Activated CD4-positive, alpha-beta T cell treated with anti-CD3 and anti-CD28 coated beads for 48 hours (primary cell): ENCODE data around the gene FREM1.

Source experiments
- DNase-seq: peaks from one replicate; pipeline ENCODE4 v3.0.0-alpha.2; 2020

Gene FREM1

DNA sequence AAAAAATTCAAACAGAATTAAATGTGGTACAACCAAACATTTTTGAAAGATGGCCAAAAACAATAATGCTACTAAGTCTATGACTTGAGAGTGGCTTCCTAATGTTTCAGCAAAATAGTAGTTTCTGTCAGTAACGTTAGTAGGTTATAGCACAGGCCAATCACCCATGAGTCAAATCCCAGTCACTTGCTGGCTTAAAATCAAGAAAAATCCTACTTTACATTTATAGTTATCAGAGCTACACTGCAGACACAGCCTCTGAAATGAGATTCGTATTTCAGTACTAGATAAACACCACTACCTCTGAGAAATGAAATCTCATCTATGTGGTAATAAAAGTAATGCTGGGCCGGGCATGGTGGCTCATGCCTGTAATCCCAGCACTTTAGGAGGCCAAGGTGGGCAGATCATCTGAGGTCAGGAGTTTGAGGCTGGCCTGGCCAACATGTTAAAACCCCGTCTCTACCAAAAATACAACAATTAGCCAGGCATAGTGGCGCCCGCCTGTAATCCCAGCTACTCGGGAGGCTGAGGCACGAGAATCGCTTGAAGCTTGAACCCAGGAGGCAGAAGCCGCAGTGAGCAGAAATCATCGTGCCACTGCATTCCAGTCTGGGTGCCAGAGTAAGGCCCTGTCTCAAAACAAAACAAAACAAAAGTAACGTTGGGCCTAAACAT is 223.0 kb downstream of the FREM1 start:
- no peak for DNase-seq

GRCh38 chr9:14686168-14686567 is 224.1 kb downstream of the FREM1 start:
- DNase-seq, result no peak
